Forelimb muscle (tissue), 1 donor: ENCODE measurements around the gene SUCNR1. TPM values are rescaled to one million over a fixed set of nuclear protein-coding genes. Genes with fewer than 3 reads are reported as not detected.
"Not testable (repeated sequence)": the region's sequence is repeated elsewhere in the genome, so short reads cannot be mapped to it uniquely, and the experiment has no call there.

Source experiments
- DNase-seq: peaks from one replicate; pipeline ENCODE4 v3.0.0-alpha.2; 2013; ENCODE audit warnings: low read depth
- polyA plus RNA-seq: library from polyadenylated mRNA; unstranded; fragments of 120-200 nt; gene quantifications from one replicate; pipeline ENCODE4 v1.2.1, GENCODE V29; 2013; ENCODE audit not compliant: insufficient read length

Gene SUCNR1, protein sequence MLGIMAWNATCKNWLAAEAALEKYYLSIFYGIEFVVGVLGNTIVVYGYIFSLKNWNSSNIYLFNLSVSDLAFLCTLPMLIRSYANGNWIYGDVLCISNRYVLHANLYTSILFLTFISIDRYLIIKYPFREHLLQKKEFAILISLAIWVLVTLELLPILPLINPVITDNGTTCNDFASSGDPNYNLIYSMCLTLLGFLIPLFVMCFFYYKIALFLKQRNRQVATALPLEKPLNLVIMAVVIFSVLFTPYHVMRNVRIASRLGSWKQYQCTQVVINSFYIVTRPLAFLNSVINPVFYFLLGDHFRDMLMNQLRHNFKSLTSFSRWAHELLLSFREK
- 0.05 TPM for polyA plus RNA-seq

DNA sequence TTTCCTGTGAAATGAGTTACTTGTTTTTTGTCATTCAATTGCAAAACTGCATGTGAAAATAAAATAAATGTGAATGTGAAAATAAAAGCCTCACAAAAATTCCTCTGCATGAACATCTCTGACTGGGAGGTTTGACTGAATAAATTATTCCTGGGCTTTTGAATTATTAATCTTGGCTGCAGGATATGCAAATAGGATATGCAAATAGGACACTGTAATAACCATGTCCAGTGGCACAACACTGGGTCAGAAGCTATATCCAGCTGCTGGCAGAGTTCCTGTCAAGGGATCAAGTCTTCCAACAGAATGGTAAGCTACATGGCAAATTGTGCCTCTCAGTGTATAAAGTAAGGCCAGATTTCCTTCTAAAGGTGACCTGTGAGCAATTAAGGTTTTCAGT is at the start of gene SUCNR1:
Gene SUCNR1 (plus strand): TSS at position 246 of the 400 bp plus-strand sequence. CDS start 6,250 bp downstream, outside the sequence.
- no peak for DNase-seq

DNA sequence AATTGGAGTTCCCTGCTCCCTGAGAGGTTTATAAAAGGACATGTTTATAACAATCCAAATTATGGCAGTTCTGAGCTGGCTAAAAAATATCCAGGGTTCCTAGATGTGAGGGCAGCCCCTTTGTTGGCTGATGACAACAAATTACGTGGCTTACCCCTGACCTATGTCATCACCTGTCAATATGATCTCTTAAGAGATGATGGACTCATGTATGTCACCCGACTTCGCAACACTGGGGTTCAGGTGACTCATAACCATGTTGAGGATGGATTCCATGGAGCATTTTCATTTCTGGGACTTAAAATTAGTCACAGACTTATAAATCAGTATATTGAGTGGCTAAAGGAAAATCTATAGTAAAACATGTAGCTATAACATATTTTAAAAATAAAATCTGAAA is 45.6 kb upstream of the SUCNR1 start:
- DNase-seq = no peak

DNA sequence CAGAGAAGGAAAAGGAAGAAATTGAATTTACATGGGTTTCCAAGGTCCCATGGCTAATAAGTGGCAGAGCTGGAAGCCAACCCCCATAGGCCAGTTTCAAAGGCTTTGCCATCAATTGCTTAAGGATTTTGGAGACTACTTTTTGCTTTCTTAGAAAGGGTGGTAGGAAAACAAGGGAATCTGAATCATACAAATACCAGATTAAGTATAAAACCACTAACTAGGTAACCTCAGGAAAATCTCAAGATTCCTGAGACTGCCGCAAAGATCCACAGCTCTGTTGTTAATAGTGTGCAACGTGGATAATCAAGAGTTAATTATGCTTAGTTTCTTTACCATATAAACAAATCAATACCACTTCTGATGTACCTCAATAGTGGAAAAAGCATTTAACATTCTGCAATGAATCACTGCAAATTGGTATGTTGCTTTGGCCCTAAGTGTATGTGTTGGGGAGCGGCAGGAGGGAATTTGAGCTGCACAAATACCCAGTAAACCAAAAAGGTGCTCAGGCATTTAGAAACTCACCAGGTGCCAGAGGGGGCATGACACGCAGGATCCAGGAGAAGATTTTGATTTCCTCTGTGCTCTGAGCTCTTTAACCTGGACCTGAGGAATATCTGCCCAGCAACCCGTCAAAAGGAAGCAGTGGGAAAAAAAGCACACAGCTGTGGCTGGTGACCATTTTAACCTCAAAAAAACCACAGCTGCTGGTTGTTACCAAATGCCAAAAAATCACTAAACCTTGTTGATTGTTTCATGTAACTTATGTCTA is 37.5 kb upstream of the SUCNR1 start:
- no peak for DNase-seq

DNA sequence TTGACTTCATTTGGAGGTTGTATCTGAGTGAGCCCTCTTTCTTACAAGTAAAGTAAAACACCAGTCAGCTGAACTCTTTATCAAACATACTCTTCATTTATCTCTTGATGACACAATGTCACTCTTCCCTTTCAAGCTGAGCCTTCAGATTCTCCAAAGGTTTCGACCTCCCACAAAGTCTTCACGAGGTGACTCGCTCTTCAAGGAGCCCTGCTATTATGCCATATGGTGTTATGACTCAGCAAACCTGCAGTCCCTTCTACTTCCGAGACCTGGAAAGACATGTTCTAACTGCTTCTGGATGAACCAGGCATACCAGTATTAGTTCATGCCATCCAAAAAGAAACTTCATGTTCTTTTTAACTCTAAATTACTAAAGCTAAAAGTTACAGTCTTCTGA is 36.4 kb upstream of the SUCNR1 start:
- no peak for DNase-seq

DNA sequence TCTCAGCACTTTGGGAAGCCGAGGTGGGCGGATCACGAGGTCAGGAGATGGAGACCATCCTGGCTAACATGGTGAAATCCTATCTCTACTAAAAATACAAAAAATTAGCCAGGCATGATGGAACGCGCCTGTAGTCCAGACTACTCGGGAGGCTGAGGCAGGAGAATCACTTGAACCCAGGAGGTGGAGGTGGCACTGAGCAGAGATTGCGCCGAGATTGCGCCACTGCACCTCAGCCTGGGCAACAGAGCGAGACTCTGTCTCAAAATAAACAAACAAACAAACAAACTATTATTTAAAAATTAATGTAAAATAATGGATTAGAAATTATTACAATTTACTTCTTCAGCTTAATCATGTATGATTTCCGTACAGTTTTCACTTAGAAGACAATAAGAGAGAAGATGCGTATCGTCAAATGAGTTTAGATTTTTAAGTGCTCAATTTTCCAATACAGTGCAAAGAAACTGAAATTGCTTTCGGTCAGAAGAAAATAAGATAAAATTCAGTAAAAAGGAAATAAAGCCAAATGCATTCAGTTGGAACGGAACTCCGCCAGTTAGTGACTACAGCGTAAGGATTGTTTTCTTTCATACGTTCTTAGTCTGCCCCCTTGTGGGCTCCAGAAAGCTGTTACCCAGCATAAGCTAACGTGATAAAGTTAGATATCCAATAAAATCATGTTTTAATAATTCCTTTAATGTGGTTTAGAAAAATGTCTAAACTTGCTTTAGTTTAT is 34.7 kb upstream of the SUCNR1 start:
- DNase-seq = peak; percentile 83

DNA sequence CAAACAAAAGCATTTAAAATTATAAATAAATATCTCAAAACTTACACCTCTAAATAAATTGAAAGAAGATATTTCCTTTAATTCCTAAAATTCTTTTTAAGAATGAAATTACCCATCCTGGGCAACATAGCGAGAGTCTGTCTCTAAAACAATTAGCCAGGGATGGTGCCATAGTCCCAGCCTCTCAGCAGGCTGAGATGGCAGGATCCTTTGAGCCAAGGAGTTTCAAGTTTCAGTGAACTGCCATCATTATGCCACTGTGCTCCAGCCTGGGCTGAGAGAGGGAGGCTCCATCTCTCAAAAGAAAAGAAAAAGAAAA is 34.2 kb upstream of the SUCNR1 start:
- DNase-seq = no peak

DNA sequence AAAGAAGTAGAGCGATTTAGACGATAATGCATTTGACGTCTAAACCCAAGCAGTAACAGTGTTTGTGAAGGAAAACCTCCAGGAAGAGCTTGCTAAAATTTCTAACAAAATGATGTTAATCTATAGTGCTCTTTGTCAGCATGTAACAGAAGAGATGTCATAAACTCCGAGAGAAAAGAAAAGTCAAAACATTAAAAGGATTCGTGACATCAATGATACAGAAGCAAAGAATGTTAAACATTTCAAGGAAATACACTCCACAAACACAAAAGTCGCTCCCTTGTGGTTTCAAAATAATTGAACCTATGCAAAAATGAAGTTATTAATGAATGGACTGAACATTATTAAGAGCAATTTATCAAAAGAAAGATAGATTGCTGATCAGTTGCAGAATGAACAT is 31.6 kb upstream of the SUCNR1 start:
- DNase-seq = no peak

DNA sequence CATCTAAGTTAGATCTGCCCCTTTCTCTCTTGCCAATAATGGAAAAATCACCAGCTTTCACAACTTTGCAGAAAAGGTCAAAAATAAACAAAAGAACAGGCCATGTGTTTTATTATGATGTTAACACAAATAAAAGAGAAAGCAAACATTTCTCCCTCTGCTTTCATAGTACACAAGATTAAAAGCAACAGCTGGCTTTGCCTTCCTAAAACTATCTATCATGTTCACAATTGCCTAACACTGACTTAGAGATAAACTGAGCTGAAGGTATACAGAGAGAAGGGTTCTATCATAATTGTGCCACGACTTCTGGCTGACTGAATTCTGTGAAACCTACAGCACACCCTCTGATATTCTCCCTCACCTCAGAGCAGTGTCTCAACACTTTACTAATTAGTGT is 30.2 kb upstream of the SUCNR1 start:
- no peak for DNase-seq

DNA sequence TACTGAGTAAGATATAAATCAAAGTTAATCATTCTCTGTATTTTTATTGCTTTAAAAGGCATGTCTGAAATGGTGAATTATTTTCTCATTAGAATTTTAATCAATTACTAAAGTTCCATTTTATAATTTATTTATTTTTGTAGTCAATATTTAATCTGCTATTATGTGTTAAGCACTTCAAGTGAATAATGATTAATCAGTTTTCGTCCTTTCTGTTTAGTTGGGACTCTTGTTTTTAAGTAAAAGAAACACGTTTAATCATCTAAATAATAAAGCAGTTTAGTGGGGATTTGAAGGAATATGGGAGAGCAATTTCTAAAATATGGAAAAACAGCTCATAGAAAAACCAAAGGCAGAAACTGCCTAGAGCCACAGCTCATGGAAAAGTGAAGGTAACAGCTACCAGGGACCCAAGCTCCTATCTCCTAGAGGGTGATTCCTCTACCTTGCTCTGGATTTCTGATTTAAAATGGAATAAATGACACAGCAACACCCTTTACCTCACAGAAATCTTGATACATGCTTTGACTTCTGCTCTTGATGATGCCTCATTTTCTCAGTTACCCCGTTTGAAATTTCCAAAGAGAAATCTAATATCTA is 28.0 kb upstream of the SUCNR1 start:
- DNase-seq = no peak

DNA sequence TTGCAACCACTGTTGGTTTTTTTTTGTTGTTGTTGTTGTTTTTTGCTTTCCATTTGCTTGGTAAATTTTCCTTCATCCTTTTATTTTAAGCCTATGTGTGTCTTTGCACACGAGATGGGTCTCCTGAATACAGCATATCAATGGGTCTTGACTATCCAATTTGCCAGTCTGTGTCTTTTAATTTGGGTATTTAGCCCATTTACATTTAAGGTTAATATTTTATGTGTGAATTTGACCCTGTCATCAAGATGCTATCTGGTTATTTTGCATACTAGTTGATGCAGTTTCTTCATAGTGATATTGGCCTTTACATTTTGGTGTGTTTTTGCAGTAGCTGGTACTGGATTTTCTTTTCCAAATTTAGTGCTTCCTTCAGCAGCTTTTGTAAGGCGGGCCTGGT is 23.4 kb upstream of the SUCNR1 start:
- DNase-seq = not testable (repeated sequence)

DNA sequence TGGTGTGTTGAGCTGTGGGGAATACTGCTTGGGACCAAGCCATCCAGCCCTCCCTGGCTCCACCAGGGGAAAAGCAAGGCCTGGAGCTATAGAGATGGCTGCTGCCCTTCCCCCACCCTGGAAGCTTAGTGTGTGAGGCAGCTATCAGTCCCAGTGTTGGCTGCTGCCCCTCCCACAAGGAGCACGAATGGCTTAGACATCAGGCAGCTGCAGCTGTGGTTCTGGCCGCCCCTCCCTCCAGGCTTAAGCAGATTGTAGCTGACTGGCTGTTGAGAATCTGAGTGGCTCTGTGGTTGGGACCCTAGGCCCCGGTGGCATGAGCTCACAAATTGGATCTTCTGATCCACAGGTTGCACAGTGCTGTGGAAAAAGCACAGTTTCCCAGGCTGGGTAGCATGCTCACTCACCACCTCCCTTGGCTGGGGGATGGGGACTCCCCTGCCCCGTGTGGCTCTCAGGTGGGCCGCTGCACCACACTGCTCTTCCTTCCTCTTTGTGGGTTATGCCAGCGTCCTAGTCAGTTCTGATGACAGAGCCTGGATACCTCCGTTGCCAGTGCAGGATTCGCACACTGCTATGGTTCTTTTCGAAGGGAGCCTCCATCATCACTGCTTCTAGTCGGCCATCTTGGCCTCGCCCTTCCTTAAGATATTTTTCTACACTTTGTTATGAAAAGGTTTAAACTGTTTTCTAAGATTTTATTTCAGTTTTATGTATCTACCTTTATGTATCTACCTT is 21.2 kb upstream of the SUCNR1 start:
- DNase-seq = no peak

DNA sequence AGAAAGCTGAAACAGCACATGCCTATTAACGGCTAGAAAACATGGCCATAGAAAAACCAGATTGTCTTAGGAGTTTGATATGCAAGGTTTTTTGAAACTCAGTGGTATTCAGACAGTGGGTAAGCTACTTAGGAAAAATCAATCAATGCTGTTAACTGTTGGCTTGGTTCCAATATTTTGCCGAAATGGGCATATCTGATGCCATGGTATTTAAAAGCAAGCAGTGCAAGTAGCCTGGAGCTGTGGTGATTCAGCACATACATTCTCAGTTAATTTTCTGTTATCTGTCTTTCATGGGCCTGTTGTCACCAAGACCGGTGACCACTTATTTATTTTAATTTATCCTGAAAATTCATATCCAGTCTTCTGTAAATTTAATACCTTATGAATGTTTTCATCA is 17.3 kb upstream of the SUCNR1 start:
- no peak for DNase-seq

DNA sequence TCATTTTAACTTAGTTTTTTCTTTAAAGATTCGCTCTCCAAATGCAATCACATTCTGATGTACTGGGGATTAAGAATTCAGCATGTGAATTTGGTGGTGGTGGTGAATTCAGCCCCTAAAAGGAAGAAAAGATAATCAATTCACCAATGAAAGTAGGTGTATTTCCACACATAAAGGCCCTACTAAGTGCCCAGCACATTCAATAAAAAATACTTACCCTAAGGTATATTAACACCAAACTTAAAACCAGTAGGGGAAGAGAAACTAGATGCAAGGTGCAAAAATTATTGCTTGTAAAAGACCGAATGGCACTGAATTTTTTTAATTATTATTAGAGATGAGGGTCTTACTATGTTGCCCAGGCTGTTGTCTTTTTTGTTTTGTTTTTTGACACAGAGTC is 16.8 kb upstream of the SUCNR1 start:
- DNase-seq = no peak

DNA sequence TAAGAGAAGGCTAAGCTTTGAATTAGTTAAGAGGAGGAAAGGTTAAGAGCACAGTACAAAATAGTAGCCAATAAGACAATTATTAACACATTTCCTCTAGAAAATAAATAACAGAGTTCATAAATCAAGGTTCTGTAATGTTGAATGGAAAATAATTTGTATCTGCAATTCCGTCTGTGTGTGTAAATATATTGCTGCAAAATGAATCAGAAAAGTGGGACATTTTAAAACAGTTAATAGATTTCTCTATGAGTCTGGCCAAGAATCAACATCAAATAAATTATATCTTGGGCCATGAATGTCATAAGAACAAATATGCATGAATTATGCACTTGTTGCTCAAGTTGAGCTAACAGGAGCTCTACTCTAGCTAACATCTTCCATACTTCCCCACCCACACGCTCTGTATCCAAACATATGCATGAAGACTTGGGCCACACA is 14.2 kb upstream of the SUCNR1 start:
- DNase-seq = no peak

DNA sequence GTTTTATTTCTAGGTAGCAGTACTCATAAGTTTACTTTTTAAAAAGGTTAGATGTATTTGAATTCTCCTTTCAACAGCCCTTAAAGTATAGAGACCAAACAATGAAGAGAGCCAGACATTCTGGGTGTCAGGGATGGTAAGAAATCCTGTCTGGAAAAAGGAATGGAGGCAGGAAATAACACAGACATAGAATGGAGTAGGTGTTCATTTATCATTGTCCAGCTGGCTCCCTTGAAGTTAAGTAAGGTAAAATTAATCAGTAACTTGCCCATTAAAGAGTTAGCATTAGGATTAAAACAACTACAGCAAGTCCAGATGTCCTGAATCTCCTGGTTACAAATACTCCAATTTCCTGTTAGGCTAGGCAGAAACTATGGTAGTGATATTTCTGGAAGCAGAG is 13.5 kb upstream of the SUCNR1 start:
- DNase-seq = no peak

DNA sequence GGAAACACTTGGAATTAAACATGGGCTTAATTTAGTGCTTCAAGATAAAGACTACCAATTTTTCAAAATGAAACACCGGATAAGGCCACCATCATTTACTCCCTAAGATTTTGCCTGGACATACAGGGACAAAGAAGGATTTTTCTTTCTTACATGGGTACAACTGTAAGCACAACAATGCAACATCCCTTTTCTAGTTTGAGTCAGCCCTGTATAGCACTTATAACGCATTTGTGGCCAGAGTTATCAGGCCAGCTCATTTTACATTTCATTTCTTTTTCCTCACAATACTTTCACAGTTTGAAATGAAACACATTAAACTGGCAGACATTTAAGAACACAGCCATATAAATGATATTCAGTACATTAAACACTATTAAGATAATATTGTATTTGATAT is 9.8 kb upstream of the SUCNR1 start:
- no peak for DNase-seq

DNA sequence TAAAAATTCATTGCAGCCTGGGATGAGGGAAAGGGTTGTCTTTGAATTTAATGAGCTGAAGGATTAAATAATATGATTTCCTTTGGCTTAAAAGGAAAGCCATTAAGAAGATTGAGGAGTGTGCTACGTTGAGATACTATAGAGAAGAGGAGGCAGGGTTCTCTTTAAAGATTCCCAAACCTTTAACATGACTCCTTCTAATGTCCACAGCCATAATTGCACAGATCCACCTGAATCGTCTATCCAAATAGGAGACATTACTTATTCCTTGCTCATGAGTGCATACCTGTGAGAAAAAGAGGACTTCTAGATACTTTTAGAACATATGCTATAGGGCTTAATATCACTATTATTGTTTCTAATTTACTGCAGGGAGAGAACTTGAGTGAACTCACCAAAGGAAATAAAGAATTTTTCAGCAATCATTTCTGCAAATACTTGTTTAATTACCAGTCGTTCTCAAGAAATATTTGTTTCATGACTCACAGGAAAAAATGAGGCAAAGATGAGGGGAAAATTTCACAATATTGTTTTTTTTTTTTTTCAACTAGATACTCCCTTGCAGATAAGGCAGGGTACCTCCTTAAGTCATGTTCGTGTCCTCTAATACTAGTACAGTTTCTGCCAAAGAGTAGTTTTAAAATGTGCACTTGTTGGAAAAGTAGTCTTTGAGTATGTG is 8.9 kb upstream of the SUCNR1 start:
- no peak for DNase-seq

DNA sequence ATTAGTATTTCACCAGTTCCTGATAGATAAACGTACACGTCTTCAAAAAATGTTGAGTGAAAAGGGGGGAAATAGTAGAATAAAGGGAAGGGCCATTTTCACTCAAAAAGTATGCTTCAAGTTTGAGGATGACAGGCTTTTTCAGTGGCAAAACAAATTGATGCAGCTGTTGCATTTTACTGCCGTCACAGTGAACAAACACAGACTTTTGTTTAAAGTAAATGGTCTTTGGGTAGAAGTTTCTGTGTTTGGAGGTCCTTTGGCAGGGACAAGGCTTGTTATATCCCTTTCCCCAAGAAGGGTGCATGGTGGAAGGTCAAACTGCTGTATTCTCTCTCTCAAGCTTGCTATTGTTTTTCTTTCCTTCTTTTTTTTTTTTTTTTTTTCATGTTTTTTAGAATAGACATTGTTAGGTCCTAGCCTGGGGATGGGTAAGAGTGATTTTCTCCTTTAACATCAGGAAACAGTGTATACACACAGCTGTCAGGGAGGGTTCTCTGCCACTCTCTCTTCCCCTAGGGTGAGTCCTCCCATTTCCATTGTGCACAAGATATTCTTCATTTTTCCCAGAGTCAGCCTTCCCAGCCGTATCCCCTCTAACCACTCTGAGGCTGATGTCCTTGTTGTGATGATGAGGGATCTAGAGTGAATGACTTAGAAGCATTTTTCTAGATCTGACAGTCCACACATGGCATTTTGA is 6.6 kb upstream of the SUCNR1 start:
- no peak for DNase-seq

DNA sequence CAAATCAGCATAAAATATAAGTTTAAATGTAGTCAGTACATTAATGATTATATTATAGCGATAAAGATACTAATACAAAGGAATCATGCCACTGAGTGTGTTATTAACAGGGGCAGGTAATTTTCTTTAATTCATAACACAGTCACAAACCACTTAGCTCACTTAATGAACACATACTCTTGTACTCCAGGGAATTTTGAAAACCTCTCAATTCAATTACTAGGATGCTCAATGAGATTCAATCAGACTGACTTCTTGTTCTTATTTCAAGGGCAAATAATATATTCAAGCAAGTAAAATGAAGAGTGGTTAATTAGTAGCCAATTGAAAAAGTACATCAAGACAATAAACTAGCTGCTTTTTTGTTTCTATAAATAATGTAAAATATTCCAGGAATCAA is 5.8 kb upstream of the SUCNR1 start:
- no peak for DNase-seq

DNA sequence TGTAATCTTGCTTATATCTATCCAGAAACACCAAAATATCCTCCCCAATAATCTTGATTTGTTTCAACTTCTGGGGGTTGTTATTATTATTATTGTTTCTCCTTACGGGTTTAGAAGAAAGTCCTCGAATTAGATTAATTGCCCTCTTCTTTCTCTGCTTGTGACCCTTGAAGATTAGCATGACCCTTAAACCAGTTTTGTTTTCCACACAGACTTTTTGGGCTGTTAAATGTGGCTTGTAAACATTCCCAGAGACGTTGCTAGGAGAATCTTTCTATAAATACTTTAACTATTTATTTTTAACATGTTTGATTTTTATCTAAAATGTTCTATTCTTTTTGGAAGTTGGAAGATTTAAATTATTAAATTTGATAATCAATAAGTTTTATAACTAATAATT is 4.3 kb upstream of the SUCNR1 start:
- DNase-seq = no peak
